Measurements from ENCODE around the gene ZNF138. TPM values are rescaled to one million over a fixed set of nuclear protein-coding genes. Genes with fewer than 3 reads are reported as not detected.

Gene ZNF138
- total RNA-seq, 1 donor from 2014 or later, result 18.5 TPM

- DNase-seq (ENCODE audit: low read depth, low spot score), result no peak
- Mint-ChIP-seq H3K4me1 (no peaks in the 10 kb centered on the region), H3K27me3 (ENCODE audit: low read depth) (peaks cover 14% of the 10 kb centered on the region), H3K36me3 (ENCODE audit: low read depth) (no peaks in the 10 kb centered on the region), H3K27ac (ENCODE audit: unreplicated experiment) (no peak overlapping the region), H3K4me3 (no peak overlapping the region), H3K9me3 (peaks cover 5% of the 10 kb centered on the region)
- no peak for TF ChIP-seq CTCF (conservative IDR thresholded peaks at IDR 0.05)
Measured at GRCh38 chr7:64881461-64882287, 87.4 kb downstream of the ZNF138 start.

- DNase-seq (ENCODE audit: low read depth, low spot score), result no peak
- Mint-ChIP-seq H3K36me3 (ENCODE audit: low read depth) (no peaks in the 10 kb centered on the region), H3K4me1 (no peaks in the 10 kb centered on the region), H3K27ac (ENCODE audit: unreplicated experiment) (no peak overlapping the region), H3K4me3 (no peak overlapping the region), H3K27me3 (ENCODE audit: low read depth) (peaks cover 23% of the 10 kb centered on the region), H3K9me3 (peaks cover 5% of the 10 kb centered on the region)
- no peak for TF ChIP-seq CTCF (conservative IDR thresholded peaks at IDR 0.05)
Measured at GRCh38 chr7:64882341-64883112, 88.3 kb downstream of the ZNF138 start.

Other genes starting within 250 kb of the ZNF138 start
- 18.0 and 19.9 TPM in 2 replicates for gene ZNF680, start 231.4 kb upstream of the ZNF138 start, total RNA-seq
- gene ZNF107, start 128.3 kb upstream of the ZNF138 start, total RNA-seq, result 18.7 and 18.8 TPM in 2 replicates
- gene ZNF273, start 108.8 kb downstream of the ZNF138 start, total RNA-seq, result 15.9 and 17.1 TPM in 2 replicates
- 26.0 and 27.7 TPM in 2 replicates for gene ZNF117, start 196.6 kb downstream of the ZNF138 start, total RNA-seq
- 33.0 and 38.1 TPM in 2 replicates for gene ERV3-1, start 212.3 kb downstream of the ZNF138 start, total RNA-seq